SK-N-SH treated with all-trans-retinoic acid at 6 μM for 48 hours (cell line): ENCODE measurements around the gene TPCN1.

ENCODE experiments used
- PATZ1 ChIP-seq: fragments of 250-450 bp; sonication (Bioruptor Pico); IDR thresholded peaks from 2 replicates; pipeline ENCODE4 v1.8.0; 2020; ENCODE audit warnings: mild to moderate bottlenecking, moderate library complexity, borderline replicate concordance
- PPARA ChIP-seq: fragments of 250-450 bp; sonication (Bioruptor Pico); IDR thresholded peaks from 2 replicates; pipeline ENCODE4 v1.5.0; 2020; ENCODE audit warnings: mild to moderate bottlenecking, borderline replicate concordance
- ZFP3 ChIP-seq: fragments of 250-450 bp; sonication (Bioruptor Pico); IDR thresholded peaks from 2 replicates; pipeline ENCODE4 v1.5.0; 2020; ENCODE audit warnings: mild to moderate bottlenecking, moderate library complexity
- ZNF8 ChIP-seq: fragments of 450-650 bp; formaldehyde crosslinking; IDR thresholded peaks from 2 replicates; pipeline ENCODE4 v1.5.0; 2020; ENCODE audit warnings: mild to moderate bottlenecking, moderate library complexity

- TF ChIP-seq PPARA (CRISPR knock-in tag): no peak
- TF ChIP-seq PATZ1 (CRISPR knock-in tag): no peak
- no peak for TF ChIP-seq ZFP3 (CRISPR knock-in tag)
- TF ChIP-seq ZNF8 (CRISPR knock-in tag): no peak
Measured at GRCh38 chr12:113291586-113291985, 70.3 kb downstream of the TPCN1 start.
